HepG2 (cell line): ENCODE results near the gene RBM45.

Source experiments
- ARNT ChIP-seq: fragments of 450-650 bp; IDR thresholded peaks from 2 replicates; pipeline ENCODE4 v1.6.1; 2017
- FOXA1 ChIP-seq, 2 experiments: fragments of 450-650 bp in 1 of 2; sonication (generic) in 1 of 2; formaldehyde crosslinking in 1 of 2; IDR thresholded peaks; 2 replicates each; pipeline versions ENCODE4 v1.4.0 to v1.6.1; 2016 to 2020; ENCODE audit warnings: missing genetic modification reagents in 1 of 2
- GTF2F1 ChIP-seq: fragments of 150-350 bp; IDR thresholded peaks from 2 replicates; pipeline ENCODE4 v1.6.1; 2014; ENCODE audit warnings: low read length
- PRDM10 ChIP-seq: sonication (generic); formaldehyde crosslinking; IDR thresholded peaks from 2 replicates; pipeline ENCODE4 v1.4.0; 2020; ENCODE audit warnings: low read depth, missing genetic modification reagents
- ZNF678 ChIP-seq: sonication (generic); formaldehyde crosslinking; IDR thresholded peaks from 2 replicates; pipeline ENCODE4 v1.4.0; 2020; ENCODE audit warnings: mild to moderate bottlenecking, missing genetic modification reagents
- ZSCAN29 ChIP-seq: sonication (generic); formaldehyde crosslinking; conservative IDR thresholded peaks from 2 replicates; pipeline ENCODE4 v1.4.0; 2020; ENCODE audit warnings: mild to moderate bottlenecking, missing genetic modification reagents

GRCh38 chr2:178115271-178115670, 3.0 kb downstream of the RBM45 start:
- TF ChIP-seq ARNT = no peak
- no peak for TF ChIP-seq ZSCAN29 (CRISPR knock-in tag)
- no peak for TF ChIP-seq FOXA1 (IDR thresholded peaks at IDR 0.05)
- no peak for TF ChIP-seq FOXA1 (CRISPR knock-in tag; IDR thresholded peaks at IDR 0.05)
- TF ChIP-seq GTF2F1 = no peak
- no peak for TF ChIP-seq PRDM10
- TF ChIP-seq ZNF678 (CRISPR knock-in tag) = no peak
